T-helper 2 cell (primary cell): Measurements from ENCODE around the gene CLEC2D.
"Not testable (repeated sequence)": the region's sequence is repeated elsewhere in the genome, so short reads cannot be mapped to it uniquely, and the experiment has no call there.

Experiments used
- DNase-seq, 5 experiments: peaks; one replicate each; pipeline versions ENCODE4 v3.0.0 to v3.0.0-alpha.2; 2012 to 2022

CLEC2D gene

GRCh38 chr12:9730591-9730990 lies 61.1 kb downstream of the CLEC2D start:
- DNase-seq, result peak in 1 of 5 experiments; percentile 58

DNA sequence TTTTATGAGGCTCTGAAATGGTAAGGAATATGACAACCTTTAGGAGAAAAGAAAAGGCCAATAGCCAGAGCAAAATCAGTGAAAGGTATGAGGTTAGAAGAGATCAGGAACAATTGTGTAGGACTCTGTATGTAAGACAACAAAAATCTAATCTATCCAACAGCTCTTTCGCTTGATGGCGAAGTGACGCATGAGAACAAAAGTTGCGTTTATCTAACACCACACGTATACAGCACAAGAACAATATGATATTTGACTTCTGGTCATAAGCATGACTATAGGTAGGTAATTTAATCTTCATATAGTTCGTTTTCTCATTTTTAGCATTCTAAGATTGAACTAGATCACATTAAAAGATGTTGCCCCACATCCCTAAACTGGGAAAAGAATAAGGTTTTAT lies 61.9 kb downstream of the CLEC2D start:
- peak in 1 of 5 experiments; percentile 70 for DNase-seq

- DNase-seq, result peak in 1 of 5 experiments; percentile 66
Measured at GRCh38 chr12:9731797-9732196, 62.3 kb downstream of the CLEC2D start.

DNA sequence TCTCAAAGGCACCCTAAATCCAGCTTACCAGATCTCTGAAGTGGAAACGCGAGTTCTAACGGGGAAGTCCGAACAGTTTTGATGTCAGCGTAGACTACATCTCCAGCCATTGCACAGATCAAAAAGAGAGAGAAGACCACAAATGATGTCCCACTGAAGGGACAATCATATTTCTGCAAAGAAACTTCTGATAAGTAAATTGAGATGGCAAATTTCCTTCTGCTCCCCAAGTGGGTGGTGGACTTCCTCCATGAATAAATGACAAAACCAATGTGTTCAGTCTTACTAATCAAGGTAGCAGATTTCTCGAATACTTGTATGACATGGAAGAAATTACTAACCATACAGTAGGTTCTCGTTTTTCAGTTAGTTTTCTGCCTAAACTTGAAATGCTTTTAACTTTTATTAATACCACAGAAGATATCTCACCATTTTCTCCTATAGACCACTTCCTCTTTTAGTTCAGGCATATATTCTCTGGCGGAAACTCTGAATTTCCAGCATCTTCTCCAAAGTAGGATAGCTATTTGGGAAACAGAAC lies 63.5 kb downstream of the CLEC2D start, which contains the start of gene CLECL1:
CLECL1 (minus strand) TSS at position 177 of the 541 bp plus-strand sequence.
- DNase-seq, result peak in 1 of 5 experiments; percentile 67

DNA sequence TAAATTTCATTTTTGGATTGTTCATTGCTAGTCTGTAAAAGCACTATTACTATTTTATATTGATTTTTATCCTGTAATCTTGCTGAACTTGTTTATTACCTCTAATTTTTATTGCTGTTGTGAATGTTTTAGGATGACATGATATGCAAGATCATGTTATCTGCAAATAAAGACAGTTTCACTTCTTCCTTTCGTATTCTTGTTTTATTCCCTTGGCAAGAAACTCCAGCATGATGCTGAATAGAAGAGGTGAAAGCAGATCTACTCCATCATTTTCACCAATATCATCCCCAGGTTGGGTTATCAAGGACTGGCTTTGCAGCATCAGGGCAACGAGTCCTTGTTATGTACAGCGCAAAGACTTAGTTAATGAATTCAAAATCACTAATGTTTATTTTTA lies 66.1 kb downstream of the CLEC2D start:
- no peak for DNase-seq

DNA sequence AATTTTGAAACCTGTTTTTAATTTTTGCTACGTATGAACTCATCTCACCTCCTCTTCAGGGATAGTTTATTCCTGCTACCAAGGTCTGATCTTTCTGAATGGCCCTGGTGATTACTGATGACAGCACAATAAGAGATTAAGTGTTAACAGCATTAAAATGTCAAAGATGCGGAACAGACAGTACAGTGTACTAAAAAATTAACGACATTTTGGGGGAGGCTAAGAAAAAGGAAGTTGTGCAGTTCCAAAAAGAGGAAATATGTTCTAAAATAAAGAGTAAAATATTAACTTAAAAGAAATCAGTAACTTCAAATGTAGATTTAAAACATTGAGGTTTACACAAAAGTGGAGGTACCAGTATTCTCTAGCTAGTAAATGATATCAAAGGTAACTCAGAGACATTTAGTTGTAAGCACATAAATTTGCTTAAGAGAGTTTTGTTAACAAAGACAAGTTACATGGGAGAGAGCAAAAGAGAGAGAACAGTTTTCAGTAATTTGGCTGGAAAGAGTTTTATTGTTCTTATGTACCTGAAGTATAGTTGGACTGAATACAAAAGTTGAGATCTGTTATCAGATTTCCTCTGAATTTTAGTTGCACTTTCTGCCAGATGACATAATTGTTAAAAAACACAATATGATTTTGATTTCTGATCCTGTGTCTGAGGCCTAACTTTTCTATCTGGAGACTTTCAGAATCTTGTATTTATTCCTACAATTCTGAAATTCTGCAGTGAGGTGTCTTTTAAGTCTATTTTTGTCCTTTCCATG lies 67.6 kb downstream of the CLEC2D start:
- peak in 1 of 5 experiments; percentile 82 for DNase-seq

DNA sequence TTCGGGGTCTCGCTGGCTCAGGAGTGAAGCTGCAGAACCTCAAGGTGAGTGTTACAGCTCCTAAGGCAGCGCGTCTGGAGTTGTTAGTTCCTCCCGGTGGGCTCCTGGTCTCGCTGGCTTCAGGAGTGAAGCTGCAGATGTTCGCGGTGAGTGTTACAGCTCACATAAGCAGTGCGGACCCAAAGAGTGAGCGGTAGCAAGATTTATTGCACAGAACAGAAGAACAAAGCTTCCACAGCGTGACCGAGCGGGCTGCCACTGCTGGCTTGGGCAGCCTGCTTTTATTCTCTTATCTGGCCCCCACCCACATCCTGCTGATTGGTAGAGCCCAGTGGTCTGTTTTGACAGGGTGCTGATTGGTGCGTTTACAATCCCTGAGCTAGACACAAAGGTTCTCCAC lies 69.4 kb downstream of the CLEC2D start:
- peak in 1 of 5 experiments; percentile 41 for DNase-seq

- not testable (repeated sequence) for DNase-seq
Measured at GRCh38 chr12:9739404-9740105, 70.0 kb downstream of the CLEC2D start.

GRCh38 chr12:9740106-9740750 lies 70.7 kb downstream of the CLEC2D start:
- peak in 1 of 5 experiments; percentile 80 for DNase-seq

DNA sequence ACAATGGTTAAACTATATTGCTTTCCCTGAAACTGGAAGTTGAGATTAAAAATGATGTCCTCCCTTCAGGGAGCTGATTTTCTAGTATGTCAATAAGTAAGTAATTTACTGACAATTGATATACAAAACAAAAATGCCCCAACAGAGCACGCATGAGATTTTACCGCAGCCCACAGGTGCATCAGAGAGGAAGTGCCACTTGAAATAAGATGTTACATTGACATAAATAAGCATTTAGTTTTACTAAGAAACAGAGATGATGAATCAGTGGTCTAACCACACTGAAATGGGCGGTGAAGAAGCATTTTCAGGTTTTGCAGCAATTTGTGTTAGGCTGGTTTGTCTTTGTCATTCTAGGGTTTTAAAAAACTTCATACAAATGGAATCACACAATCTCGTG lies 72.2 kb downstream of the CLEC2D start:
- peak in 4 of 5 experiments; percentile 46 to 99 (median 78) for DNase-seq

DNA sequence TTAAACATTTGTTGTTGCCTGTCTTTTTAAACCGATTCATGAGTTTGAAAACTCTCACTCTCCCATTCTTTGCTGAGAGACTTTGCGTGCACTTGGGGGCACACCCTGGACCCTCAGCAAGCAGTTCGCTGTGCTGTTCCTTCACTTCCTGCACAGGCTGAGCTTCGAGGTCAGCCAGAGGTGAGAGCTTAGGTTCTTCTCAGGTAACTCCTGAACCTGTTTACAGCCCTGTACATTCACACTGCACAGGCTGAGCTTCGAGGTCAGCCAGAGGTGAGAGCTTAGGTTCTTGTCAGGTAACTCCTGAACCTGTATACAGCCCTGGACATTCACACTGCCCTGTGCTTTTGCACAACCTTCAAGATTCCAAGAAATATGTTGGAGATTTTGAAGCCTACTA lies 73.1 kb downstream of the CLEC2D start:
- DNase-seq, result peak in 3 of 5 experiments; percentile 17 to 87 (median 47)

DNA sequence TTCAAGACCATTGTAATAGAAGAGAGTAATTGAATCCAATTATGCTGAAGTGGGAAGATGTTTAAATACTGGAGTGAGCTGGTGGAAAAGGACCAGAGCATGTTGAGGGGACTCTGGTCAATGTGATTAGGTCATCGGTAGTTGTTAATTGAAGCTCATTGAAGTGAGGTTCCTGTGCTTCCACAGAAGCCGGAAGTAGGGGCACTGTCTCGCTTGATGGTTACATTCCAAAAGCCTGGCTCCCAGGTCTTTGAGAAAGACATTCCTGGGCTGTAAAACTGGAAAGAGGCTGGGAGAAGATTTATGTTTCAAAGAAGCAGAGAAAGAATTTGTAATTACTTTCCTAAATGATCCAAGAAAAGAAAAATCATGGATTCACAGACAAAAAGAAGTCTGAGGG lies 75.7 kb downstream of the CLEC2D start:
- no peak for DNase-seq
